Thyroid gland (tissue), 4 donors: Measurements from ENCODE around the gene PTPRR.

Experiments used
- POLR2A ChIP-seq, 2 donors: fragments of 450-650 bp; IDR thresholded peaks; one replicate each; pipeline ENCODE4 v1.6.1; 2017; ENCODE audit warnings: antibody characterized with exemption in 2 of 2, mild to moderate bottlenecking in 2 of 2, moderate library complexity in 1 of 2
- TF ChIP-seq, protein P1 (sequence below), 6 experiments: fragments of 200-600 bp in 3 of 6; fragments of 450-650 bp in 3 of 6; sonication (generic) in 3 of 6; IDR thresholded peaks; one replicate each; pipeline ENCODE4 v1.5.1; 2016 to 2019; ENCODE audit warnings: antibody characterized with exemption in 6 of 6, mild to moderate bottlenecking in 2 of 6, inconsistent platforms in 1 of 6, moderate library complexity in 1 of 6

DNA sequence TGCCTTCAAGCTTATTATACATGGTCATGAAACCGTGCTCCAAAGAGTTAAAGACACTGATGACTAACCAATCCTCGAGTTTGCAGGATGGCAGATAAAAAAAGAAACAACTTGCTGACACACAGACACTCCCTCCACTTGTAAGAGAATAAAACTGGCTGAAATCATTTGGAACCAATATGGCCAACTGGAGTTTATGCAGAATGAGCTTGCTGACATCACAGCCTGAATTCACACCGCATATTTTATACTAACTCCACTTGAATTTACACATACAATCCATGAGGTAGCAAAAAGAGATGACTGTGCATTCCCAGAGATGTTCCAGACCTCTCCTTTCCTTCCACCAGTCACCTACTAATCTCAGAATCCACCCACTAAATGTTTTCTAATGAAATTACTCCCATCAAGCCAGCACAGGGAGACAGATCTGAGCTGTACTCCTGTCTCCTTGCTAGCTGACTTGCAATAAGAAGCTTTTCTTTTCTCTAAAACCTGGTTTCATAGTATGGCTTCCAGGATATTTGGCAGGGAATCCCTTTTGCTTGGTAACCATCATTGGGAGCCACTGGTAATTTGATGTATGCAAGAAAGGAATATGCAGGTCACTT, 15.8 kb upstream of the PTPRR start:
- TF ChIP-seq, protein P1, sequence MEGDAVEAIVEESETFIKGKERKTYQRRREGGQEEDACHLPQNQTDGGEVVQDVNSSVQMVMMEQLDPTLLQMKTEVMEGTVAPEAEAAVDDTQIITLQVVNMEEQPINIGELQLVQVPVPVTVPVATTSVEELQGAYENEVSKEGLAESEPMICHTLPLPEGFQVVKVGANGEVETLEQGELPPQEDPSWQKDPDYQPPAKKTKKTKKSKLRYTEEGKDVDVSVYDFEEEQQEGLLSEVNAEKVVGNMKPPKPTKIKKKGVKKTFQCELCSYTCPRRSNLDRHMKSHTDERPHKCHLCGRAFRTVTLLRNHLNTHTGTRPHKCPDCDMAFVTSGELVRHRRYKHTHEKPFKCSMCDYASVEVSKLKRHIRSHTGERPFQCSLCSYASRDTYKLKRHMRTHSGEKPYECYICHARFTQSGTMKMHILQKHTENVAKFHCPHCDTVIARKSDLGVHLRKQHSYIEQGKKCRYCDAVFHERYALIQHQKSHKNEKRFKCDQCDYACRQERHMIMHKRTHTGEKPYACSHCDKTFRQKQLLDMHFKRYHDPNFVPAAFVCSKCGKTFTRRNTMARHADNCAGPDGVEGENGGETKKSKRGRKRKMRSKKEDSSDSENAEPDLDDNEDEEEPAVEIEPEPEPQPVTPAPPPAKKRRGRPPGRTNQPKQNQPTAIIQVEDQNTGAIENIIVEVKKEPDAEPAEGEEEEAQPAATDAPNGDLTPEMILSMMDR (IDR thresholded peaks at IDR 0.05): no peak
- TF ChIP-seq POLR2A (IDR thresholded peaks at IDR 0.05): no peak
